Neural cell (in vitro differentiated cells): ENCODE data around the gene CXCL14. TPM values are rescaled to one million over a fixed set of nuclear protein-coding genes. Genes with fewer than 3 reads are reported as not detected.

Experiments
- H2AFZ ChIP-seq: fragments of 200-600, 300-800 bp; sonication (generic), shearing (Covaris generic); 2 replicates; pipeline ENCODE4 v1.6.0; 2014; ENCODE audit warnings: low read depth, mild to moderate bottlenecking, antibody characterized with exemption, low read length, moderate library complexity
- H3F3A ChIP-seq: fragments of 200-600 bp; shearing (Covaris generic); 2 replicates; pipeline ENCODE4 v1.6.1; 2016; ENCODE audit warnings: mild to moderate bottlenecking, moderate library complexity, mixed read lengths, antibody characterized with exemption, low read length; ENCODE audit not compliant: insufficient read depth, poor library complexity, severe bottlenecking
- H3K27ac ChIP-seq: fragments of 200-600, 300-800 bp; sonication (generic), shearing (Covaris generic); 2 replicates; pipeline ENCODE4 v1.5.1; 2014; ENCODE audit warnings: mild to moderate bottlenecking, low read length, moderate library complexity
- H3K27me3 ChIP-seq: fragments of 300-800, 200-600 bp; sonication (generic), shearing (Covaris generic); 2 replicates; pipeline ENCODE4 v1.6.0; 2014; ENCODE audit warnings: mild to moderate bottlenecking, low read depth, low read length, moderate library complexity; ENCODE audit not compliant: insufficient read depth
- H3K36me3 ChIP-seq: fragments of 300-800, 200-600 bp; sonication (generic), shearing (Covaris generic); 2 replicates; pipeline ENCODE4 v1.5.1; 2014; ENCODE audit warnings: mild to moderate bottlenecking, antibody characterized with exemption, low read length, moderate library complexity; ENCODE audit not compliant: insufficient read depth
- H3K4me2 ChIP-seq: fragments of 300-800, 200-600 bp; sonication (generic), shearing (Covaris generic); 2 replicates; pipeline ENCODE4 v1.6.0; 2014; ENCODE audit warnings: mild to moderate bottlenecking, low read length
- H3K4me3 ChIP-seq: fragments of 300-800, 200-600 bp; sonication (generic), shearing (Covaris generic); 2 replicates; pipeline ENCODE4 v1.5.1; 2014; ENCODE audit warnings: mild to moderate bottlenecking, low read length, moderate library complexity
- H3K79me2 ChIP-seq: fragments of 200-600 bp; shearing (Covaris generic); replicated peaks from 2 replicates; pipeline ENCODE4 v1.6.0; 2014; ENCODE audit warnings: mild to moderate bottlenecking, low read length, moderate library complexity; ENCODE audit not compliant: insufficient read depth
- H3K9ac ChIP-seq: fragments of 300-800, 200-600 bp; sonication (generic), shearing (Covaris generic); 2 replicates; pipeline ENCODE4 v1.6.1; 2016; ENCODE audit warnings: mild to moderate bottlenecking, low read length, mixed read lengths
- H3K9me2 ChIP-seq: fragments of 200-600 bp; shearing (Covaris generic); 2 replicates; pipeline ENCODE4 v1.6.1; 2016; ENCODE audit warnings: mild to moderate bottlenecking, low read length, mixed read lengths; ENCODE audit not compliant: insufficient read depth
- H3K9me3 ChIP-seq: fragments of 200-600, 300-800 bp; sonication (generic), shearing (Covaris generic); 2 replicates; pipeline ENCODE4 v1.6.1; 2016; ENCODE audit warnings: mild to moderate bottlenecking, mixed run types, low read length, moderate library complexity, mixed read lengths
- H4K20me1 ChIP-seq: fragments of 200-600 bp; shearing (Covaris generic); 2 replicates; pipeline ENCODE4 v1.6.1; 2016; ENCODE audit warnings: mild to moderate bottlenecking, mixed run types; ENCODE audit not compliant: insufficient read depth
- CTCF ChIP-seq: fragments of 450-650 bp; IDR thresholded peaks from 2 replicates; pipeline ENCODE4 v1.5.1; 2014; ENCODE audit warnings: antibody characterized with exemption, mild to moderate bottlenecking, moderate library complexity; ENCODE audit not compliant: poor library complexity, severe bottlenecking
- EP300 ChIP-seq: fragments of 450-650 bp; conservative IDR thresholded peaks from 2 replicates; pipeline ENCODE4 v1.6.1; 2014; ENCODE audit warnings: antibody characterized with exemption, mild to moderate bottlenecking, moderate library complexity; ENCODE audit not compliant: poor library complexity, severe bottlenecking
- EZH2 ChIP-seq: fragments of 200-600, 300-800 bp; shearing (Covaris generic), sonication (generic); IDR thresholded peaks from 2 replicates; pipeline ENCODE4 v1.6.1; 2014; ENCODE audit warnings: antibody characterized with exemption, low read length, borderline replicate concordance, mild to moderate bottlenecking; ENCODE audit not compliant: insufficient read depth, poor library complexity, severe bottlenecking
- MXI1 ChIP-seq: fragments of 450-650 bp; conservative IDR thresholded peaks from 2 replicates; pipeline ENCODE4 v1.6.1; 2014; ENCODE audit warnings: antibody characterized with exemption, mild to moderate bottlenecking; ENCODE audit not compliant: poor library complexity, severe bottlenecking
- POLR2AphosphoS5 ChIP-seq: IDR thresholded peaks from 2 replicates; pipeline ENCODE4 v1.6.1; 2012
- RAD21 ChIP-seq: fragments of 450-650 bp; conservative IDR thresholded peaks from 2 replicates; pipeline ENCODE4 v1.6.1; 2014; ENCODE audit warnings: antibody characterized with exemption, mild to moderate bottlenecking, moderate library complexity
- SMC3 ChIP-seq: fragments of 450-650 bp; conservative IDR thresholded peaks from 2 replicates; pipeline ENCODE4 v1.6.1; 2014; ENCODE audit warnings: antibody characterized with exemption, mild to moderate bottlenecking, moderate library complexity; ENCODE audit not compliant: poor library complexity
- TAF1 ChIP-seq: IDR thresholded peaks from 2 replicates; pipeline ENCODE4 v1.6.1; 2012; ENCODE audit warnings: low read depth
- polyA plus RNA-seq: library from polyadenylated mRNA; depleted of rRNA; stranded (reverse); fragments of >200 nt; gene quantifications from 2 replicates; pipeline ENCODE4 v1.2.3, GENCODE V29; 2014
- TF ChIP-seq, protein P1 (sequence below): IDR thresholded peaks from 2 replicates; pipeline ENCODE4 v1.6.1; 2012; ENCODE audit warnings: borderline replicate concordance

The CXCL14 gene
- polyA plus RNA-seq, 1 donor from 2014 or later = not detected

GRCh38 chr5:135571902-135572301 is 6.9 kb downstream of the CXCL14 start:
- H3K27ac ChIP-seq = no peak overlapping the region
- no peak overlapping the region for H3K4me3 ChIP-seq
- TF ChIP-seq, protein P1, sequence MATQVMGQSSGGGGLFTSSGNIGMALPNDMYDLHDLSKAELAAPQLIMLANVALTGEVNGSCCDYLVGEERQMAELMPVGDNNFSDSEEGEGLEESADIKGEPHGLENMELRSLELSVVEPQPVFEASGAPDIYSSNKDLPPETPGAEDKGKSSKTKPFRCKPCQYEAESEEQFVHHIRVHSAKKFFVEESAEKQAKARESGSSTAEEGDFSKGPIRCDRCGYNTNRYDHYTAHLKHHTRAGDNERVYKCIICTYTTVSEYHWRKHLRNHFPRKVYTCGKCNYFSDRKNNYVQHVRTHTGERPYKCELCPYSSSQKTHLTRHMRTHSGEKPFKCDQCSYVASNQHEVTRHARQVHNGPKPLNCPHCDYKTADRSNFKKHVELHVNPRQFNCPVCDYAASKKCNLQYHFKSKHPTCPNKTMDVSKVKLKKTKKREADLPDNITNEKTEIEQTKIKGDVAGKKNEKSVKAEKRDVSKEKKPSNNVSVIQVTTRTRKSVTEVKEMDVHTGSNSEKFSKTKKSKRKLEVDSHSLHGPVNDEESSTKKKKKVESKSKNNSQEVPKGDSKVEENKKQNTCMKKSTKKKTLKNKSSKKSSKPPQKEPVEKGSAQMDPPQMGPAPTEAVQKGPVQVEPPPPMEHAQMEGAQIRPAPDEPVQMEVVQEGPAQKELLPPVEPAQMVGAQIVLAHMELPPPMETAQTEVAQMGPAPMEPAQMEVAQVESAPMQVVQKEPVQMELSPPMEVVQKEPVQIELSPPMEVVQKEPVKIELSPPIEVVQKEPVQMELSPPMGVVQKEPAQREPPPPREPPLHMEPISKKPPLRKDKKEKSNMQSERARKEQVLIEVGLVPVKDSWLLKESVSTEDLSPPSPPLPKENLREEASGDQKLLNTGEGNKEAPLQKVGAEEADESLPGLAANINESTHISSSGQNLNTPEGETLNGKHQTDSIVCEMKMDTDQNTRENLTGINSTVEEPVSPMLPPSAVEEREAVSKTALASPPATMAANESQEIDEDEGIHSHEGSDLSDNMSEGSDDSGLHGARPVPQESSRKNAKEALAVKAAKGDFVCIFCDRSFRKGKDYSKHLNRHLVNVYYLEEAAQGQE = no peak
- no peak for TF ChIP-seq CTCF
- no peak for TF ChIP-seq EZH2
- TF ChIP-seq TAF1 = no peak
- no peaks in the 10 kb centered on the region for H3K36me3 ChIP-seq
- no peaks in the 10 kb centered on the region for H3K79me2 ChIP-seq
- H3F3A ChIP-seq = no peaks in the 10 kb centered on the region
- H3K27me3 ChIP-seq = no peaks in the 10 kb centered on the region
- H3K9me3 ChIP-seq = no peaks in the 10 kb centered on the region
- no peaks in the 10 kb centered on the region for H4K20me1 ChIP-seq
- no peaks in the 10 kb centered on the region for H3K9me2 ChIP-seq
- no peak overlapping the region for H3K9ac ChIP-seq
- no peak overlapping the region for H2AFZ ChIP-seq
- H3K4me2 ChIP-seq = no peak overlapping the region

- Histone ChIP-seq H3K9ac (no peak overlapping the region), H3K27ac (no peak overlapping the region), H2AFZ (no peak overlapping the region), H3K36me3 (no peaks in the 10 kb centered on the region), H3F3A (no peaks in the 10 kb centered on the region), H3K4me3 (no peak overlapping the region), H3K9me3 (no peaks in the 10 kb centered on the region), H3K27me3 (no peaks in the 10 kb centered on the region), H4K20me1 (no peaks in the 10 kb centered on the region), H3K4me2 (no peak overlapping the region), H3K79me2 (no peaks in the 10 kb centered on the region), H3K9me2 (no peaks in the 10 kb centered on the region)
- TF ChIP-seq EZH2 (no peak), MXI1 (no peak), POLR2AphosphoS5 (no peak), TAF1 (no peak), CTCF (no peak), SMC3 (no peak), RAD21 (no peak), EP300 (no peak)
- TF ChIP-seq, protein P1 = no peak
These were observed 7.7 kb downstream of the CXCL14 start for GRCh38 chr5:135571066-135571609.
